Breast epithelium (tissue), 4 donors: ENCODE results near the gene TMEM220. TPM values are rescaled to one million over a fixed set of nuclear protein-coding genes. Genes with fewer than 3 reads are reported as not detected.

Experiments
- DNase-seq, 2 donors: peaks; one replicate each; pipeline ENCODE4 v3.0.0-alpha.2; 2019; ENCODE audit warnings: low spot score in 2 of 2
- H3K27ac ChIP-seq, 2 donors: fragments of 200-600 bp; sonication (generic) in 1 of 2; one replicate each; pipeline ENCODE4 v1.5.1; 2016 to 2019; ENCODE audit warnings: mild to moderate bottlenecking in 1 of 2
- H3K27me3 ChIP-seq, 2 donors: fragments of 200-600 bp; sonication (generic) in 1 of 2; one replicate each; pipeline versions ENCODE4 v1.5.1 to v1.6.0; 2017 to 2019; ENCODE audit warnings: control low read depth in 1 of 2, mild to moderate bottlenecking in 1 of 2
- H3K36me3 ChIP-seq: fragments of 200-600 bp; one replicate; pipeline ENCODE4 v1.5.1; 2019
- H3K4me1 ChIP-seq, 2 donors: fragments of 200-600 bp; sonication (generic); one replicate each; pipeline ENCODE4 v1.5.1; 2016 to 2019; ENCODE audit warnings: control low read depth in 1 of 2
- H3K4me3 ChIP-seq, 3 donors: fragments of 200-600 bp; sonication (generic); 1 replicate in 2 of 3; 2 replicates in 1 of 3; pipeline ENCODE4 v1.5.1; 2016 to 2019; ENCODE audit warnings: mild to moderate bottlenecking in 3 of 3, moderate library complexity in 2 of 3
- H3K9me3 ChIP-seq, 2 donors: fragments of 200-600 bp; sonication (generic) in 1 of 2; one replicate each; pipeline ENCODE4 v1.5.1; 2016 to 2019; ENCODE audit warnings: control low read depth in 1 of 2
- POLR2A ChIP-seq: fragments of 450-650 bp; IDR thresholded peaks from one replicate; pipeline ENCODE4 v1.6.1; 2016; ENCODE audit warnings: antibody characterized with exemption, mild to moderate bottlenecking, moderate library complexity
- POLR2AphosphoS5 ChIP-seq, 3 donors: sonication (generic); formaldehyde crosslinking; IDR thresholded peaks; one replicate each; pipeline ENCODE4 v1.6.1; 2017; ENCODE audit warnings: antibody characterized with exemption in 3 of 3
- intact Hi-C: fragments of 100-400 bp; cut with DNase I; formaldehyde crosslinking; loops from one replicate; pipeline ENCODE4 v1.15.1; 2023; ENCODE audit warnings: low total_unique reads
- total RNA-seq, 3 donors: library from RNA; depleted of rRNA; stranded (reverse); fragments of >200 nt; gene quantifications; one replicate each; pipeline ENCODE4 v1.1.0, GENCODE V29; 2016
- TF ChIP-seq, protein P1 (sequence below), 3 donors: fragments of 450-650 bp; IDR thresholded peaks; one replicate each; pipeline ENCODE4 v1.5.1; 2016 to 2017; ENCODE audit warnings: antibody characterized with exemption in 3 of 3, mild to moderate bottlenecking in 3 of 3, moderate library complexity in 3 of 3

The TMEM220 gene
- total RNA-seq, 3 donors from 2014 or later, result 8.5 to 13.4 (median 9.5) TPM

- Histone ChIP-seq H3K9me3 (no peaks in the 10 kb centered on the region), H3K36me3 (no peaks in the 10 kb centered on the region), H3K27ac (no peak overlapping the region), H3K4me1 (peaks cover 0 to 3% of the 10 kb centered on the region in 2 donors), H3K4me3 (no peak overlapping the region), H3K27me3 (no peaks in the 10 kb centered on the region)
- intact Hi-C loops, result no loop called here
- DNase-seq, result no peak
- TF ChIP-seq POLR2AphosphoS5 (IDR thresholded peaks at IDR 0.05), result no peak
- TF ChIP-seq POLR2A, result no peak
- TF ChIP-seq, protein P1, sequence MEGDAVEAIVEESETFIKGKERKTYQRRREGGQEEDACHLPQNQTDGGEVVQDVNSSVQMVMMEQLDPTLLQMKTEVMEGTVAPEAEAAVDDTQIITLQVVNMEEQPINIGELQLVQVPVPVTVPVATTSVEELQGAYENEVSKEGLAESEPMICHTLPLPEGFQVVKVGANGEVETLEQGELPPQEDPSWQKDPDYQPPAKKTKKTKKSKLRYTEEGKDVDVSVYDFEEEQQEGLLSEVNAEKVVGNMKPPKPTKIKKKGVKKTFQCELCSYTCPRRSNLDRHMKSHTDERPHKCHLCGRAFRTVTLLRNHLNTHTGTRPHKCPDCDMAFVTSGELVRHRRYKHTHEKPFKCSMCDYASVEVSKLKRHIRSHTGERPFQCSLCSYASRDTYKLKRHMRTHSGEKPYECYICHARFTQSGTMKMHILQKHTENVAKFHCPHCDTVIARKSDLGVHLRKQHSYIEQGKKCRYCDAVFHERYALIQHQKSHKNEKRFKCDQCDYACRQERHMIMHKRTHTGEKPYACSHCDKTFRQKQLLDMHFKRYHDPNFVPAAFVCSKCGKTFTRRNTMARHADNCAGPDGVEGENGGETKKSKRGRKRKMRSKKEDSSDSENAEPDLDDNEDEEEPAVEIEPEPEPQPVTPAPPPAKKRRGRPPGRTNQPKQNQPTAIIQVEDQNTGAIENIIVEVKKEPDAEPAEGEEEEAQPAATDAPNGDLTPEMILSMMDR (IDR thresholded peaks at IDR 0.05), result no peak
Observed at GRCh38 chr17:10758062-10758461, 28.2 kb upstream of the TMEM220 start.

- no peaks in the 10 kb centered on the region for H3K9me3 ChIP-seq
- DNase-seq, result no peak
- peak overlapping the region; percentile 67 to 68 for H3K27ac ChIP-seq
- no peaks in the 10 kb centered on the region for H3K36me3 ChIP-seq
- no peak for TF ChIP-seq POLR2A
- TF ChIP-seq POLR2AphosphoS5 (IDR thresholded peaks at IDR 0.05), result no peak
- TF ChIP-seq, protein P1 (IDR thresholded peaks at IDR 0.05), result no peak
- no peaks in the 10 kb centered on the region for H3K27me3 ChIP-seq
- H3K4me3 ChIP-seq, result no peak overlapping the region
- intact Hi-C loops, result no loop called here
- peaks cover 0 to 3% of the 10 kb centered on the region in 2 donors for H3K4me1 ChIP-seq
Observed at GRCh38 chr17:10757647-10758046, 27.8 kb upstream of the TMEM220 start.

- DNase-seq, result peak; percentile 34 to 84
- intact Hi-C loops, result no loop called here
- H3K27me3 ChIP-seq, result no peaks in the 10 kb centered on the region
- H3K27ac ChIP-seq, result peak overlapping the region; percentile 67 to 68
- H3K9me3 ChIP-seq, result no peaks in the 10 kb centered on the region
- H3K4me3 ChIP-seq, result no peak overlapping the region
- H3K36me3 ChIP-seq, result no peaks in the 10 kb centered on the region
- peaks cover 0 to 3% of the 10 kb centered on the region in 2 donors for H3K4me1 ChIP-seq
- no peak for TF ChIP-seq POLR2A
- TF ChIP-seq, protein P1 (IDR thresholded peaks at IDR 0.05), result no peak
- no peak for TF ChIP-seq POLR2AphosphoS5 (IDR thresholded peaks at IDR 0.05)
Observed at GRCh38 chr17:10757067-10757466, 27.2 kb upstream of the TMEM220 start.

GRCh38 chr17:10756619-10757018 lies 26.8 kb upstream of the TMEM220 start:
- H3K27ac ChIP-seq, result peak overlapping the region; percentile 67 to 68
- TF ChIP-seq POLR2AphosphoS5 (IDR thresholded peaks at IDR 0.05), result no peak
- TF ChIP-seq POLR2A, result no peak
- TF ChIP-seq, protein P1 (IDR thresholded peaks at IDR 0.05), result no peak
- H3K27me3 ChIP-seq, result no peaks in the 10 kb centered on the region
- H3K9me3 ChIP-seq, result no peaks in the 10 kb centered on the region
- peaks cover 0 to 3% of the 10 kb centered on the region in 2 donors for H3K4me1 ChIP-seq
- intact Hi-C loops, result no loop called here
- H3K36me3 ChIP-seq, result no peaks in the 10 kb centered on the region
- H3K4me3 ChIP-seq, result no peak overlapping the region
- no peak for DNase-seq

DNA sequence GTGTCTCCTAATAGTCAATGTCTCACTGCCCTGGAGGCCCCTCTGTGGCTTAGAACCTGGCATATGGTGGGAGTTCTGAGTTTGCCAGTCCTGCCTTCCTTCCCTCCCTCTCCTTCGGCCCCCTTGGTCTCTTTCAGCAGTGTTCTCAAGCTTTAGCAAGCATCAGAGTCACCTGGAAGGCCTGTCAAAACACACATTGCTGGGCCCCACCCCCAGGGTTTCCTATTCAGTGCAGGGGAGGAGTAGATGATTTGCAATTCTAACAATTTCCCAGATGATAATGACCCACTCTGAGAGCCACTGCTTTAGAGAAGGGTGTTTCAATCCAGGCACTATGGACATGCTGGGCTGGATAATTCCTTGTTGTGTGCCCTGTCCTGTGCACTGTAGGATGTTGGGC lies 26.4 kb upstream of the TMEM220 start:
- peaks cover 0 to 3% of the 10 kb centered on the region in 2 donors for H3K4me1 ChIP-seq
- intact Hi-C loops, result no loop called here
- no peak overlapping the region for H3K4me3 ChIP-seq
- DNase-seq, result no peak
- TF ChIP-seq POLR2AphosphoS5 (IDR thresholded peaks at IDR 0.05) (no peak), POLR2A (no peak)
- TF ChIP-seq, protein P1 (IDR thresholded peaks at IDR 0.05), result no peak
- no peaks in the 10 kb centered on the region for H3K36me3 ChIP-seq
- peak overlapping the region; percentile 67 to 68 for H3K27ac ChIP-seq
- no peaks in the 10 kb centered on the region for H3K9me3 ChIP-seq
- H3K27me3 ChIP-seq, result no peaks in the 10 kb centered on the region
